ENCODE measurements around the gene FLT4.

FLT4 gene

GRCh38 chr5:180637962-180638680 lies 11.3 kb downstream of the FLT4 start:
- Mint-ChIP-seq H3K4me1 (peaks cover 5% of the 10 kb centered on the region), H3K9me3 (no peaks in the 10 kb centered on the region), H3K27me3 (ENCODE audit: low read depth) (peaks cover 15% of the 10 kb centered on the region), H3K27ac (no peak overlapping the region), H3K4me3 (no peak overlapping the region), H3K36me3 (ENCODE audit: low read depth) (no peaks in the 10 kb centered on the region)
- TF ChIP-seq CTCF (IDR thresholded peaks at IDR 0.05; ENCODE audit: unreplicated experiment in 3 of 3) = no peak

GRCh38 chr5:180636403-180637075 lies 12.9 kb downstream of the FLT4 start:
- Mint-ChIP-seq H3K27me3 (ENCODE audit: low read depth) (peaks cover 4% of the 10 kb centered on the region), H3K27ac (no peak overlapping the region), H3K4me1 (peaks cover 12% of the 10 kb centered on the region), H3K36me3 (ENCODE audit: low read depth) (no peaks in the 10 kb centered on the region), H3K4me3 (no peak overlapping the region), H3K9me3 (no peaks in the 10 kb centered on the region)
- no peak for TF ChIP-seq CTCF (IDR thresholded peaks at IDR 0.05; ENCODE audit: unreplicated experiment in 3 of 3)

GRCh38 chr5:180636016-180636402 lies 13.4 kb downstream of the FLT4 start:
- Mint-ChIP-seq H3K9me3 (no peaks in the 10 kb centered on the region), H3K27ac (no peak overlapping the region), H3K36me3 (ENCODE audit: low read depth) (no peaks in the 10 kb centered on the region), H3K4me3 (no peak overlapping the region), H3K4me1 (peaks cover 12% of the 10 kb centered on the region), H3K27me3 (ENCODE audit: low read depth) (peaks cover 2% of the 10 kb centered on the region)
- TF ChIP-seq CTCF (IDR thresholded peaks at IDR 0.05; ENCODE audit: unreplicated experiment in 3 of 3) = no peak

DNA sequence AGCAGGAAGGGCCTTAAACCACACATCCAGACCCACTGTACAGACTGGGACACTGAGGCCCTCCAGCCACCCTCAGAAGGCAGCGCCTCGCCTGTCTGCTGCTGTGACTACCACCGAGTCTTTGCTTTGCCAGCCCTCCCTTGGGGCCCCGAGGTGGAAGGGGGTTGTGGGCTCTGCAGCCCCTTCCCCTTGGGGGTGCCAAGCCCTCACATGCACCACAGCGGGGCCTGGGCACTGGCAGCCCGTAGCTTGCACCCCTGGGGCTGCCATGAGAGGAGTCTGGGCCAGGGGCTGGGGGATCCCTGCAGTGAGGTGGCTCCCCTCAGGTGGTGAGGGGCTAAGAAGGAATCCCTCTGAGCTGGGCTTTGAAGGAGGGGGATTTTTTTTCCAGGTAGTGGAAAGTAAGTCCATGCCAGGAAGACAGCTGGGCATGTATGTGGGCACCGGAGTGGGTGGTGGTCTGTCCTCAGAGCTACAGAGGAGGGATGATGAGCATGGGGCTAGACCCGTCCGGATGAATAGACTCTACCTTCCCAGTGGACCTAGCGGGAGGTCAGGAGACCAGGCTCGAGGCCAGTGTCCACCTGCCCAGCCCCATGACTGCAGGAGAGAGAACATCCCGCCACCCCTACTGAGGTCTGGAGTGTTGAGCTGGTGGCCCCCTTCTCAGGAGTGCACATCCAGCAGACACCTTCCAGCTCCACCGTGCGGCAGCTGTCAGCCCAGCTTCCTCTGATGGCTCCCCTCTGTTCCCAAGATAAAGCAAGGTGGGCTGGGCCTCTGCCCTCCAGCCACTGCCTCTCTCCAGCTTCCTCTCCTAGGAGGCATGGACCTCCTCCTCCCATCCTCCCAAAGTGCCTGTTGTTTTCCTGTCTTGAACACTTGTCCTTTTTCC lies 15.9 kb downstream of the FLT4 start:
- Mint-ChIP-seq H3K36me3 (ENCODE audit: low read depth) (no peaks in the 10 kb centered on the region), H3K4me1 (peaks cover 12% of the 10 kb centered on the region), H3K9me3 (no peaks in the 10 kb centered on the region), H3K27ac (peak overlapping the region in 1 of 3 experiments; percentile 28), H3K4me3 (no peak overlapping the region), H3K27me3 (ENCODE audit: low read depth) (no peaks in the 10 kb centered on the region)
- TF ChIP-seq CTCF (IDR thresholded peaks at IDR 0.05; ENCODE audit: unreplicated experiment in 3 of 3) = no peak

DNA sequence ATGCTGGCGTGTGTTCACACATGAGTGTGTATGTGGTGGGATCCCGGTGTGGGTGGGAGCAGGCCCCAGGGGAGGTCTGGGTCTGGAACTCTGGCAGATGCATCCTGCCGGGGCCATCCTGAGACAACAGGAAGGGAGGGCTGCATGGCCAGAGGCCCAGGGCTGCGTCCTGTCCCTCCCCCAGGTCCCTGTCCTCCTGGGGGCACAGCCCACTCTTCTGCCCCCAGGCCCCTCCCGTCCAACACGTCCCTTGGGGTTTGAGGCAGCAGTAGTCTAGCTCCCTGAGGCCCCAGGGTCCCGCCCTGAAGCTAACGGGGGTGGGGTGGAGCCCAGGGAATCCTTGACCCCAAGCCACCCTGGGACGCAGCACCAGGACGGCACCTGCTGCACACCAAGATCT lies 16.6 kb downstream of the FLT4 start:
- Mint-ChIP-seq H3K4me1 (peaks cover 12% of the 10 kb centered on the region), H3K27me3 (ENCODE audit: low read depth) (no peaks in the 10 kb centered on the region), H3K9me3 (no peaks in the 10 kb centered on the region), H3K36me3 (ENCODE audit: low read depth) (no peaks in the 10 kb centered on the region), H3K4me3 (no peak overlapping the region), H3K27ac (peak overlapping the region in 1 of 3 experiments; percentile 73)
- no peak for TF ChIP-seq CTCF (IDR thresholded peaks at IDR 0.05; ENCODE audit: unreplicated experiment in 3 of 3)
